ENCODE data around the gene B3GAT1. TPM values are rescaled to one million over a fixed set of nuclear protein-coding genes. Genes with fewer than 3 reads are reported as not detected.

B3GAT1 gene
- total and polyA plus RNA-seq, 2 donors (not counting 1 experiment from before 2014, with no cell fraction given), result 0.06 TPM; not detected in 1

- H3K36me3 ChIP-seq (replicated peaks in 1 of 2; ENCODE audit: control extremely low read depth in 1 of 2, control insufficient read depth in 1 of 2, extremely low read depth in 1 of 2, insufficient read depth in 2 of 2, low read length in 1 of 2), result no peaks in the 10 kb centered on the region
- H3K9me3 Mint-ChIP-seq (ENCODE audit: insufficient read depth), result no peaks in the 10 kb centered on the region
- no peaks in the 10 kb centered on the region for H3K27me3 ChIP-seq (replicated peaks in 1 of 4; ENCODE audit: control extremely low read depth in 1 of 4, control insufficient read depth in 3 of 4, insufficient read depth in 4 of 4, low read length in 3 of 4)
- H2AFZ ChIP-seq (ENCODE audit: insufficient read depth, low read depth, low read length, poor library complexity, severe bottlenecking), result no peak overlapping the region
- H3K4me3 Mint-ChIP-seq, result no peak overlapping the region
- peaks cover 3% of the 10 kb centered on the region for H3K27me3 Mint-ChIP-seq
- no peaks in the 10 kb centered on the region for H3K79me2 ChIP-seq (ENCODE audit: control insufficient read depth, insufficient read depth, low read length)
- DNase-seq, result no peak
- H3K4me2 ChIP-seq (replicated peaks; ENCODE audit: low read depth, low read length, poor library complexity, severe bottlenecking), result no peak overlapping the region
- TF ChIP-seq CTCF (IDR thresholded peaks at IDR 0.05) (no peak), EZH2 (IDR thresholded peaks at IDR 0.05; ENCODE audit: borderline replicate concordance, insufficient read depth, low read depth, low read length, poor library complexity, severe bottlenecking) (no peak)
- no peak overlapping the region for H3K27ac ChIP-seq (ENCODE audit: low read length in 2 of 2)
- ATAC-seq (ENCODE audit: low read depth), result no peak
- no peak overlapping the region for H3K9ac ChIP-seq (ENCODE audit: low read length)
- H3K9me3 ChIP-seq (ENCODE audit: control extremely low read depth in 1 of 3, control insufficient read depth in 2 of 3, insufficient read depth in 1 of 3, low read length in 2 of 3), result no peaks in the 10 kb centered on the region
- H3K4me3 ChIP-seq (ENCODE audit: control extremely low read depth in 1 of 5, extremely low read depth in 1 of 5, insufficient read depth in 1 of 5, low read depth in 2 of 5, low read length in 4 of 5), result no peak overlapping the region
- H3K27ac Mint-ChIP-seq, result no peak overlapping the region
- CTCF ChIA-PET, result no interaction called here
- POLR2A ChIA-PET, result no interaction called here
- WGBS (ENCODE audit: insufficient coverage), result 94% methylated on average over 2 of the region's 2 CpGs
- no peaks in the 10 kb centered on the region for H3K4me1 Mint-ChIP-seq
- H3K4me1 ChIP-seq (ENCODE audit: control insufficient read depth in 2 of 2, insufficient read depth in 2 of 2, low read length in 2 of 2), result no peaks in the 10 kb centered on the region
- intact Hi-C loops (cut with micrococcal nuclease), result no loop called here
- H4K20me1 ChIP-seq (ENCODE audit: control insufficient read depth, insufficient read depth, low read length, poor library complexity, severe bottlenecking), result no peaks in the 10 kb centered on the region
These were observed 32.8 kb downstream of the B3GAT1 start for GRCh38 chr11:134379241-134379640.

- Histone ChIP-seq H3K27me3 (replicated peaks in 1 of 4; ENCODE audit: control extremely low read depth in 1 of 4, control insufficient read depth in 3 of 4, insufficient read depth in 4 of 4, low read length in 3 of 4) (no peaks in the 10 kb centered on the region), H4K20me1 (ENCODE audit: control insufficient read depth, insufficient read depth, low read length, poor library complexity, severe bottlenecking) (no peaks in the 10 kb centered on the region), H3K79me2 (ENCODE audit: control insufficient read depth, insufficient read depth, low read length) (no peaks in the 10 kb centered on the region), H3K4me3 (ENCODE audit: control extremely low read depth in 1 of 5, extremely low read depth in 1 of 5, insufficient read depth in 1 of 5, low read depth in 2 of 5, low read length in 4 of 5) (no peak overlapping the region), H3K9me3 (ENCODE audit: control extremely low read depth in 1 of 3, control insufficient read depth in 2 of 3, insufficient read depth in 1 of 3, low read length in 2 of 3) (no peaks in the 10 kb centered on the region), H3K36me3 (replicated peaks in 1 of 2; ENCODE audit: control extremely low read depth in 1 of 2, control insufficient read depth in 1 of 2, extremely low read depth in 1 of 2, insufficient read depth in 2 of 2, low read length in 1 of 2) (no peaks in the 10 kb centered on the region), H2AFZ (ENCODE audit: insufficient read depth, low read depth, low read length, poor library complexity, severe bottlenecking) (no peak overlapping the region), H3K4me2 (replicated peaks; ENCODE audit: low read depth, low read length, poor library complexity, severe bottlenecking) (no peak overlapping the region), H3K9ac (ENCODE audit: low read length) (no peak overlapping the region), H3K27ac (ENCODE audit: low read length in 2 of 2) (no peak overlapping the region), H3K4me1 (ENCODE audit: control insufficient read depth in 2 of 2, insufficient read depth in 2 of 2, low read length in 2 of 2) (no peaks in the 10 kb centered on the region)
- Mint-ChIP-seq H3K4me1 (no peaks in the 10 kb centered on the region), H3K9me3 (ENCODE audit: insufficient read depth) (no peaks in the 10 kb centered on the region), H3K27me3 (peaks cover 3% of the 10 kb centered on the region), H3K27ac (no peak overlapping the region), H3K4me3 (no peak overlapping the region)
- ChIA-PET CTCF (no interaction called here), POLR2A (no interaction called here)
- ATAC-seq (ENCODE audit: low read depth) (no peak), DNase-seq (no peak)
- WGBS (ENCODE audit: insufficient coverage), result 88% methylated on average over 11 of the region's 14 CpGs
- TF ChIP-seq CTCF (IDR thresholded peaks at IDR 0.05) (no peak), EZH2 (IDR thresholded peaks at IDR 0.05; ENCODE audit: borderline replicate concordance, insufficient read depth, low read depth, low read length, poor library complexity, severe bottlenecking) (no peak)
- intact Hi-C loops (cut with micrococcal nuclease), result no loop called here
These were observed 34.2 kb downstream of the B3GAT1 start for GRCh38 chr11:134377876-134378275.

All from B cell (primary cell).